Hematopoietic multipotent progenitor cell treated with erythropoietin and hydrocortisone succinate and interleukin-3 and kit ligand, for 6 days (in vitro differentiated cells): ENCODE data around the gene IRF4.
"Not testable (repeated sequence)": the region's sequence is repeated elsewhere in the genome, so short reads cannot be mapped to it uniquely, and the experiment has no call there.

Experiments used
- DNase-seq: peaks from one replicate; pipeline ENCODE4 v3.0.0-alpha.2; 2015

The IRF4 gene

GRCh38 chr6:366389-367297 lies 24.9 kb upstream of the IRF4 start:
- no peak for DNase-seq

DNA sequence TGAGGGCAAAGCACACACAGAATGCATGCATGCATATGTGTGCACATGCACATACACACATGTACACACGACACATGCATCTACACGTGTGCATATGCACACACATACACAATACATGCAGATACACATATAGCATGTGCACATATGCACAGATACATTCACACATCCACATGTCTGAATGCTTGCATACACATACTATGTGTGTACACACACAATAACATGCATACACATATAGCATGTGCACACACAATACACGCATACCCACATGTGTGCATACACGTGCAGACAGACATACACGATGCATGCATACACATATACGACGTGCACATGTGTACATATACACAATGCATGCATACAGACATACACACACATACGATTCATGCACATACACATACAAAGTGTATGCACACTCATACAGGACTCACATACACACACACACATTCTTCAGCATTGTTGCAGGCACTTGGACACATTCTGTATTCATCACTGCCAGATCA lies 24.2 kb upstream of the IRF4 start:
- DNase-seq: no peak

- DNase-seq: no peak
Measured at GRCh38 chr6:367891-368630, 23.5 kb upstream of the IRF4 start.

GRCh38 chr6:369559-370431 lies 21.8 kb upstream of the IRF4 start:
- no peak for DNase-seq

DNA sequence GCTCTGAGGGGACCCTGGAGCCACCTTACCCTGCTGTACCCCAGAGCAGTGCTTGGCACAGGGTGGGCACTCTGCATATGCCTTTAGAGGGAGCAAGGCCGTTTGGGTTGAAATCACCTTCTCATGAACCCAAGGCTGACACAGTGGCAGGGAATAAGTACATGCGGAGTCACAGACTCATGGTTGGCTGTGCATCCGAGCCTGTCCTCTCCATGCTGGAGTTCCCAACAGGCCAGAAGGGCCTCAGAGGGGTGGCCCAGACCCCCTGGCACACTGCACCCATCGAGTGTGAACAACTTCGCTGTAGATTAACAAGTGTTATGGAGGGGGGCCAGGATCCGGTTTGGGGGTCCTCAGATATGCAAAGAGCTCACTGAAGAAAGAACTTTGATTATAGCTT lies 21.0 kb upstream of the IRF4 start:
- DNase-seq: no peak

GRCh38 chr6:371851-372250 lies 19.7 kb upstream of the IRF4 start:
- DNase-seq: not testable (repeated sequence)

DNA sequence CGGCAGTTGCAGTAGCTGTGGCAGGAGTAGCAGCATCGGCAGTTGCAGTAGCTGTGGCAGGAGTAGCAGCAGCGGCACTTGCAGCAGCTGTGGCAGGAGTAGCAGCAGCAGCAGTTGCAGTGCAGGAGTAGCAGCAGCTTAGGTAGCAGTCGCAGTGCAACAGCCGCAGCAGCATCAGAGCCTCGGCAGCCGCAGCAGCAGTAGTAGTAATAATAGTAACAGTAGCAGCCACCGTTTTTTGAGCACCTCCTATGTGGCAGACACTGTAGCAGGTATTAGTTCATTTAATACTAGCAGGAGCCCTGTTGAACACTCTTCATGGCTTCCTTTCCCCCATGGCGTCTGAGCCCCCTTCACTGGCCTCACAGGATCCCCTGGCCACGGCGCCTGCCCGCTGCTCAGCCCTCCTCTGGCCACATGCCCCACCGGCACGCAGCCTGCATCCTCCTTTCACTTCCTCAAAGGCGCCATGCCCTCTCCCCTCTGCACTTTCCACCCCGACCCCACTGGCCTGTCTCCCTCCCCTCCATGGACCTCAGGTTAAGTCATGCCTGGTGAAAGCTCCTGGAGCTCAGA lies 19.1 kb upstream of the IRF4 start:
- no peak for DNase-seq

- no peak for DNase-seq
Measured at GRCh38 chr6:373031-373430, 18.5 kb upstream of the IRF4 start.

DNA sequence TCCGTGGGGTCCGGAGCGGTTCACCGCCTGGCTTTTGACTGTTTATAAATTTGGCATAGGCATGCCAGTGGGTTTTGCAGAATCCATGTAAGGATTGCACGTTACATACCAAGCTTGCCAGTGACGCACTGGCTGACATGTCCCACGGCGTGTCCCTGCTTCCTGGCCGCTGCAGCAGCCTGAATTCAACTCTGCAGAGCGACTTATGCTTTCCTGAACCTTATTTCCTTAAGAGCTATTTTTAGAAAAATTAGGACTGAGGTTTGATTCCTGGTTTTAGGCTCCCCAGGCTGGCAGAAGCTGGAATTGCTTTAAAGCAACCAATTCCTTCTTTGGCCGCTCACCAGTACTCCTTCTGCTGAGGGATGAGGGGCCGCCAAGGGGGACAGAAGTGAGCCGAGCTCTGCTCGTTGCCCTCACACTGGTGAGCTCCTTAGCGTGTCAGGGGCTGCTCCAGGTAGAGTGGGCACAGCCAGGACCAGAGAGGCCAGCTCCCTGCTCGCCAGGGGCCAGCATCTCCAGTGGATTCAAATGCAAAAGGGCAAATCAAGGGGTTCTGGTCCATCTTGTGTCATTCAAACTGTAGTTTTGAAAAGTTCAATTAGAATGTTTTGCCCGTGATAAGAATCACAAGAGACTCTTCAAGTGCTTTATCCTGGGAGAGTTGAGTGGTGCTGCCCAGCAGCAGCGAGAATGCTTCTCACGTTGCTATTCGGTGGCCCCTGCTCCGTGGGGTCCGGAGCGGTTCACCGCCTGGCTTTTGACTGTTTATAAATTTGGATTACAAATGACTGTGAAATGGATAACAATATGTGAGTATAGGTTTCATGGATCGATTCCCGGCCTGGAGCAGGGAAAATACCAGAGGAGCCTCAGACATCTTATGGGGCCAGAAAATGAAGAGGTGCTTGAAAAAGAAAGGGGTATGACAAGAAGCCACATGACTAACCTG lies 17.5 kb upstream of the IRF4 start:
- DNase-seq: no peak

- DNase-seq: no peak
Measured at GRCh38 chr6:374956-375355, 16.6 kb upstream of the IRF4 start.

- DNase-seq: no peak
Measured at GRCh38 chr6:376827-377640, 14.5 kb upstream of the IRF4 start.

GRCh38 chr6:377641-378020 lies 13.9 kb upstream of the IRF4 start:
- not testable (repeated sequence) for DNase-seq

- no peak for DNase-seq
Measured at GRCh38 chr6:378090-378957, 13.2 kb upstream of the IRF4 start.

GRCh38 chr6:378958-379409 lies 12.6 kb upstream of the IRF4 start:
- DNase-seq: no peak

GRCh38 chr6:379410-380181 lies 12.0 kb upstream of the IRF4 start:
- no peak for DNase-seq

DNA sequence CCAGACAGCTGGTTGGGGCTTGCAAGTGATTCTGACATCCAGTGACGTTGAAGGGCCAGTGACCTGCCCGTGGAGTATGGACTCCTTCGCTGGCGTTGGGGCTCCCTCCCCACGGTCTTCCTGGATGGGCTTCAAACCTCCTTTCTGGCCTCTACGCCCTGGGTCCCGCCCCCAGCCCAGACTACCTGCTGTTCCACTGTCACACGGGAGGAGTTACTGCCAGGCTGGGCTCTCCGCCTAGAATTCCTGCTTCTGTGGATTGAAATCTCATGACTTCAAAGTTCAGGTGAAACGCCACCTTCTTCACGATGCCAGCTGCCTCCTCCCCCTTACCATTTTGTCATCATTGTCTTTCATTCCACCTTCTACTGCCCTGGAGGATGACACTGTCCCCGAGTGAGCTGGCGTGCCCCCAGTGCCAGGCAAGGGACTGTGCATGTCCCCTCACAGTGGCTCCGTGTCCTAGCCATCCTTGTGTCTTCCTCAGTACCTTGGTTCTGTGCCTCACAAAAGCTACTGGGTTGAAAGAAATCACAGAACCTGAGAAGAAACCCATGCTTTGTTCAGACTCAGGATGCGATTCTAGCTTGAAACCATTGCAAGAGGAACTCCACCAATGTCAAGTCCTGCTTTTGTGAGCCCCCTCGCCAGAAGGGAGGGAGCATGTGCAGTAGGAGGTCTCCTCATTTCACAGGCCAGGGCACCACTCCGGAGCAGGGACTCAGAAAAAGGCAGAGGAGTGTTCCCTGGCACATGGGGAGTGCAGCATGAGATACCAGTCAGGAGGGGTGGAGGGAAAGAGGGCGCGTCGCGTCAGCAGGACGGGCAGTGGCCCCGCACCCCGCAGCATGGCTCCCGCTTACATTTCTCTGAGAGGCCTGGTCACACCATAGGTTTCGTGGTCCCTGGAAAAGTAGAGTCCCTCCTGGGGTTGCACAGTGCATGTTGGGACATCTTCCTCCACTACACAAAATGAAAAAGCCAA lies 11.0 kb upstream of the IRF4 start:
- DNase-seq: no peak

- no peak for DNase-seq
Measured at GRCh38 chr6:381742-382461, 9.7 kb upstream of the IRF4 start.
